ENCODE data around the gene RGS17.
"Not testable (repeated sequence)": the region's sequence is repeated elsewhere in the genome, so short reads cannot be mapped to it uniquely, and the experiment has no call there.

RGS17 gene

GRCh38 chr6:153135681-153136080 lies 4.6 kb upstream of the RGS17 start:
- Histone ChIP-seq H3K9ac (ENCODE audit: low read length) (no peak overlapping the region), H4K8ac (ENCODE audit: low read depth, low read length) (no peak overlapping the region), H3K23ac (ENCODE audit: low read length) (no peak overlapping the region), H4K91ac (ENCODE audit: low read depth, low read length) (no peak overlapping the region), H3K27ac (ENCODE audit: low read depth, low read length) (no peak overlapping the region), H3K9me3 (ENCODE audit: insufficient read depth, low read depth, low read length) (no peaks in the 10 kb centered on the region), H3K27me3 (ENCODE audit: insufficient read depth, low read length) (peaks cover 2% of the 10 kb centered on the region), H3K18ac (ENCODE audit: low read length) (no peak overlapping the region), H3K4me2 (ENCODE audit: low read length) (no peak overlapping the region), H3K4me1 (ENCODE audit: control insufficient read depth in 1 of 2, insufficient read depth in 2 of 2, low read length in 2 of 2) (peaks cover 0 to 3% of the 10 kb centered on the region in 2 experiments), H2BK120ac (ENCODE audit: insufficient read depth, low read length, poor library complexity) (no peak overlapping the region), H3K79me1 (ENCODE audit: low read length) (no peaks in the 10 kb centered on the region), H3K79me2 (ENCODE audit: control insufficient read depth, insufficient read depth, low read length, poor library complexity) (no peaks in the 10 kb centered on the region), H3K4me3 (ENCODE audit: low read depth, low read length) (no peak overlapping the region), H2AFZ (ENCODE audit: insufficient read depth, low read length, poor library complexity) (no peak overlapping the region), H4K12ac (ENCODE audit: low read depth, low read length) (no peak overlapping the region), H2BK12ac (ENCODE audit: low read length) (no peak overlapping the region), H3K4ac (ENCODE audit: low read depth, low read length) (no peak overlapping the region), H2AK5ac (ENCODE audit: low read length) (no peak overlapping the region), H2BK5ac (ENCODE audit: low read depth, low read length, poor library complexity) (no peak overlapping the region), H3K14ac (ENCODE audit: low read length) (no peak overlapping the region), H3K36me3 (ENCODE audit: control insufficient read depth in 1 of 2, insufficient read depth in 2 of 2, low read length in 2 of 2) (no peaks in the 10 kb centered on the region)
- no peak for DNase-seq
- WGBS (ENCODE audit: extremely low coverage, insufficient coverage, insufficient read length): no CpG with 5 or more reads among the region's 2 CpGs

DNA sequence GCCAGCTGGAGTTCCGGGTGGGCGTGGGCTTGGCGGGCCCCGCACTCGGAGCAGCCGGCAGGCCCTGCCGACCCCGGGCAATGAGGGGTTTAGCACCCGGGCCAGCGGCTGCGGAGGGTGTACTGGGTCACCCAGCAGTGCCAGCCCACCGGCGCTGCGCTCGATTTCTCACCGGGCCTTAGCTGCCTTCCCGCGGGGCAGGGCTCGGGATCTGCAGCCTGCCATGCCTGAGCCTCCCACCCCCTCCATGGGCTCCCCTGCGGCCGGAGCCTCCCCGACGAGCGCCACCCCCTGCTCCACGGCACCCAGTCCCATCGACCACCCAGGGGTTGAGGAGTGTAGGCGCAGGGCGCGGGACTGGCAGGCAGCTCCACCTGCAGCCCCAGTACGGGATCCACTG lies 2.6 kb upstream of the RGS17 start:
- H2BK12ac ChIP-seq (ENCODE audit: low read length); H3K9me3 ChIP-seq (ENCODE audit: insufficient read depth, low read depth, low read length); H3K9ac ChIP-seq (ENCODE audit: low read length); H2AFZ ChIP-seq (ENCODE audit: insufficient read depth, low read length, poor library complexity); H2AK5ac ChIP-seq (ENCODE audit: low read length); H4K91ac ChIP-seq (ENCODE audit: low read depth, low read length); H3K36me3 ChIP-seq (ENCODE audit: control insufficient read depth in 1 of 2, insufficient read depth in 2 of 2, low read length in 2 of 2); H3K14ac ChIP-seq (ENCODE audit: low read length); H2BK5ac ChIP-seq (ENCODE audit: low read depth, low read length, poor library complexity); H3K79me1 ChIP-seq (ENCODE audit: low read length); H2BK120ac ChIP-seq (ENCODE audit: insufficient read depth, low read length, poor library complexity); H3K23ac ChIP-seq (ENCODE audit: low read length); H3K18ac ChIP-seq (ENCODE audit: low read length); DNase-seq; H3K4me3 ChIP-seq (ENCODE audit: low read depth, low read length); H3K4ac ChIP-seq (ENCODE audit: low read depth, low read length); H3K4me1 ChIP-seq (ENCODE audit: control insufficient read depth in 1 of 2, insufficient read depth in 2 of 2, low read length in 2 of 2); H4K12ac ChIP-seq (ENCODE audit: low read depth, low read length); H3K4me2 ChIP-seq (ENCODE audit: low read length); H3K27ac ChIP-seq (ENCODE audit: low read depth, low read length); H3K79me2 ChIP-seq (ENCODE audit: control insufficient read depth, insufficient read depth, low read length, poor library complexity); H4K8ac ChIP-seq (ENCODE audit: low read depth, low read length): not testable (repeated sequence)
- peaks cover 16% of the 10 kb centered on the region for H3K27me3 ChIP-seq (ENCODE audit: insufficient read depth, low read length)
- no CpG with 5 or more reads among the region's 30 CpGs for WGBS (ENCODE audit: extremely low coverage, insufficient coverage, insufficient read length)

GRCh38 chr6:153130515-153131036 lies 506 bp downstream of the RGS17 start:
- H3K36me3 ChIP-seq (ENCODE audit: control insufficient read depth in 1 of 2, insufficient read depth in 2 of 2, low read length in 2 of 2): no peaks in the 10 kb centered on the region
- no peak overlapping the region for H4K91ac ChIP-seq (ENCODE audit: low read depth, low read length)
- no peak overlapping the region for H2BK12ac ChIP-seq (ENCODE audit: low read length)
- no peak overlapping the region for H3K18ac ChIP-seq (ENCODE audit: low read length)
- H3K79me1 ChIP-seq (ENCODE audit: low read length): no peaks in the 10 kb centered on the region
- peak overlapping the region; percentile 42 for H3K9ac ChIP-seq (ENCODE audit: low read length)
- H3K4me2 ChIP-seq (ENCODE audit: low read length): peak overlapping the region; percentile 100
- H3K4me1 ChIP-seq (ENCODE audit: control insufficient read depth in 1 of 2, insufficient read depth in 2 of 2, low read length in 2 of 2): peaks cover 9% of the 10 kb centered on the region in 2 experiments
- no peak overlapping the region for H2BK120ac ChIP-seq (ENCODE audit: insufficient read depth, low read length, poor library complexity)
- H3K27me3 ChIP-seq (ENCODE audit: insufficient read depth, low read length): peaks cover 16% of the 10 kb centered on the region
- peak overlapping the region; percentile 77 for H3K4me3 ChIP-seq (ENCODE audit: low read depth, low read length)
- no peak overlapping the region for H2AK5ac ChIP-seq (ENCODE audit: low read length)
- no peak overlapping the region for H3K27ac ChIP-seq (ENCODE audit: low read depth, low read length)
- no peak overlapping the region for H2BK5ac ChIP-seq (ENCODE audit: low read depth, low read length, poor library complexity)
- peak overlapping the region; percentile 79 for H2AFZ ChIP-seq (ENCODE audit: insufficient read depth, low read length, poor library complexity)
- peak overlapping the region; percentile 49 for H4K12ac ChIP-seq (ENCODE audit: low read depth, low read length)
- peak overlapping the region; percentile 13 for H3K23ac ChIP-seq (ENCODE audit: low read length)
- H4K8ac ChIP-seq (ENCODE audit: low read depth, low read length): peak overlapping the region; percentile 29
- H3K9me3 ChIP-seq (ENCODE audit: insufficient read depth, low read depth, low read length): peaks cover 1% of the 10 kb centered on the region
- WGBS (ENCODE audit: extremely low coverage, insufficient coverage, insufficient read length): no CpG with 5 or more reads among the region's 54 CpGs
- no peak for DNase-seq
- H3K79me2 ChIP-seq (ENCODE audit: control insufficient read depth, insufficient read depth, low read length, poor library complexity): no peaks in the 10 kb centered on the region
- H3K4ac ChIP-seq (ENCODE audit: low read depth, low read length): no peak overlapping the region
- no peak overlapping the region for H3K14ac ChIP-seq (ENCODE audit: low read length)

DNA sequence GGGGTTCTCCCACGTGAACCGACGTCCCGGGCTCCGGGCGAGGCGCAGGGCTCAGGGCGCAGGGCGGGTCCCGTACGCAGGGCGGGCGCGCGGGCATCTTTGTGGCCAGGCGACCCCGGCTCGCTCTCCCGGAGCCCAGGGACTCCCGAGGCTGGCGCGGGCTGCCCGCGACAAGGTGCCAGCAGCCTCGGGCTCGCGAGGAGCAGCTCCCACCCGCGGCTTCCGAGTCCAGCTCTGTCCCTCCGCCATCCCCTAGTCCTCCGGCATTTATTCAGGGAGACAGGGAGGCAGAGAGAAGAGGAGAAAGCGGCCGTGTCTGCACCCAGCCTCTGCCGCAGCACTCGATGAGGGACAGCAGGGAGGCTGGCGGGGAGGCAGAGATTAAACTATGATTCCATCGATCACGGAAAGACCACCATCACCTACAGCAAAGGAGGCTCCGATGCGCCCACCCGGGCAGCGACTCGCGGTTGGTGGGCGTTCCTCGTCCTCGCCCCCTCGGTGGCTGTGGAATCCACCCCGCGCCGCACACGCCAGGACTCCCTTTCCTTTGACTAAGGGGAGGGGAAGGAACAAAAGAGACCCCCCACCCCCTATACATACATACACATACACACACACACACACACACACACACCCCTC lies 1.1 kb downstream of the RGS17 start:
- Histone ChIP-seq H2BK5ac (ENCODE audit: low read depth, low read length, poor library complexity) (no peak overlapping the region), H4K91ac (ENCODE audit: low read depth, low read length) (no peak overlapping the region), H3K14ac (ENCODE audit: low read length) (no peak overlapping the region), H3K27ac (ENCODE audit: low read depth, low read length) (no peak overlapping the region), H4K12ac (ENCODE audit: low read depth, low read length) (no peak overlapping the region), H3K9ac (ENCODE audit: low read length) (no peak overlapping the region), H3K4ac (ENCODE audit: low read depth, low read length) (no peak overlapping the region), H3K36me3 (ENCODE audit: control insufficient read depth in 1 of 2, insufficient read depth in 2 of 2, low read length in 2 of 2) (no peaks in the 10 kb centered on the region), H3K18ac (ENCODE audit: low read length) (no peak overlapping the region), H2BK12ac (ENCODE audit: low read length) (no peak overlapping the region), H3K27me3 (ENCODE audit: insufficient read depth, low read length) (peaks cover 16% of the 10 kb centered on the region), H3K79me2 (ENCODE audit: control insufficient read depth, insufficient read depth, low read length, poor library complexity) (no peaks in the 10 kb centered on the region), H3K79me1 (ENCODE audit: low read length) (no peaks in the 10 kb centered on the region), H3K9me3 (ENCODE audit: insufficient read depth, low read depth, low read length) (peaks cover 1% of the 10 kb centered on the region), H3K23ac (ENCODE audit: low read length) (no peak overlapping the region), H2AK5ac (ENCODE audit: low read length) (no peak overlapping the region), H3K4me1 (ENCODE audit: control insufficient read depth in 1 of 2, insufficient read depth in 2 of 2, low read length in 2 of 2) (peaks cover 9% of the 10 kb centered on the region in 2 experiments), H3K4me3 (ENCODE audit: low read depth, low read length) (peak overlapping the region; percentile 77), H4K8ac (ENCODE audit: low read depth, low read length) (no peak overlapping the region), H2AFZ (ENCODE audit: insufficient read depth, low read length, poor library complexity) (no peak overlapping the region), H3K4me2 (ENCODE audit: low read length) (peak overlapping the region; percentile 100), H2BK120ac (ENCODE audit: insufficient read depth, low read length, poor library complexity) (no peak overlapping the region)
- DNase-seq: no peak
- WGBS (ENCODE audit: extremely low coverage, insufficient coverage, insufficient read length): no CpG with 5 or more reads among the region's 53 CpGs
